OCI-LY1 (cell line): ENCODE measurements around the gene TLR3.

Experiments
- EZH2 ChIP-seq: fragments of 200-600 bp; sonication (generic), shearing (Covaris generic); IDR thresholded peaks from 2 replicates; pipeline ENCODE4 v1.8.0; 2017; ENCODE audit warnings: borderline replicate concordance, mixed run types, mild to moderate bottlenecking, antibody characterized with exemption, low read length, moderate library complexity, mixed read lengths
- TF ChIP-seq, protein P1 (sequence below): fragments of 200-600 bp; sonication (generic), shearing (Covaris generic); IDR thresholded peaks from 2 replicates; pipeline ENCODE4 v1.5.1; 2017; ENCODE audit warnings: mild to moderate bottlenecking, antibody characterized with exemption, low read length, moderate library complexity, mixed read lengths

DNA sequence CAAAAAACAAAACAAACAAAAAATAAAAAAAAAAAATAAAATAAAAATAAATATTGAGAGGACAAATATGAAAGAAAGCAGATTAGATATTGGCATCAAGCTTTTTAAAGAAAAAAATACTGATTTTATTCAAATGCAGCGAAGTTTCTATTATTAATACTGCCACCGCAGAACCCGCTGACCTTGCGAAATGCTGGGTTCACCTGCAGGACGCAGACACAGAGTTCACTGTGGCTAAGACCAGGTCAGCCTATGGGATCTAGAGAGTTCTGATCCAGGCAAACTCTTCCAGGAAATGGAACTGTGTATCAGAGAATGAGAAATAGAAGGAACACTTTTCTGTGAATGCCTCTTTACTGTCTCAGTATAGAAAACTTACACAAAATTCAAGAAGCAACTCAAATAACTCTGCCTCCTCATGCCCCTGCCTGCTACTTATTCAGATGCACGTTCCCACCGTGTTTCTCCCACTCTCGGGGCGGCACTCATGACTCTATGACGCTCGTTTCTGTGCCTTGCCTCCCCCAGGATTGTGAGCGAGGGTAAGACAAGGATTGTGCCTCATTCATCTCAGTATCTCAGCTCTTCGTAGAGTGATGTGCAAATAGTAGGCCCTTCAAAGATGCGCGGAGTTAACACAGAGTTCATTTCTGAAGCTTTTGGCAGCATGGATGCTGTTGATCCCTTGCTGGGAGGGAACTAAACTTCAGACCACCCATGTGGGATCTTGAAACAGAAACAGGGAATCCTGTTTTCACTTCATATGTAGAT is 44.1 kb upstream of the TLR3 start:
- TF ChIP-seq, protein P1, sequence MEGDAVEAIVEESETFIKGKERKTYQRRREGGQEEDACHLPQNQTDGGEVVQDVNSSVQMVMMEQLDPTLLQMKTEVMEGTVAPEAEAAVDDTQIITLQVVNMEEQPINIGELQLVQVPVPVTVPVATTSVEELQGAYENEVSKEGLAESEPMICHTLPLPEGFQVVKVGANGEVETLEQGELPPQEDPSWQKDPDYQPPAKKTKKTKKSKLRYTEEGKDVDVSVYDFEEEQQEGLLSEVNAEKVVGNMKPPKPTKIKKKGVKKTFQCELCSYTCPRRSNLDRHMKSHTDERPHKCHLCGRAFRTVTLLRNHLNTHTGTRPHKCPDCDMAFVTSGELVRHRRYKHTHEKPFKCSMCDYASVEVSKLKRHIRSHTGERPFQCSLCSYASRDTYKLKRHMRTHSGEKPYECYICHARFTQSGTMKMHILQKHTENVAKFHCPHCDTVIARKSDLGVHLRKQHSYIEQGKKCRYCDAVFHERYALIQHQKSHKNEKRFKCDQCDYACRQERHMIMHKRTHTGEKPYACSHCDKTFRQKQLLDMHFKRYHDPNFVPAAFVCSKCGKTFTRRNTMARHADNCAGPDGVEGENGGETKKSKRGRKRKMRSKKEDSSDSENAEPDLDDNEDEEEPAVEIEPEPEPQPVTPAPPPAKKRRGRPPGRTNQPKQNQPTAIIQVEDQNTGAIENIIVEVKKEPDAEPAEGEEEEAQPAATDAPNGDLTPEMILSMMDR: no peak
- no peak for TF ChIP-seq EZH2
